ENCODE results near the gene SPINK2. TPM values are rescaled to one million over a fixed set of nuclear protein-coding genes. Genes with fewer than 3 reads are reported as not detected.

The SPINK2 gene
- total RNA-seq, 4 donors from 2014 or later, result 3.4 to 4.5 TPM; not detected in 2

- in situ Hi-C loops (cut with MboI; ENCODE audit: low sequenced_read_pairs in 4 of 4) (no loop called here), intact Hi-C loops (cut with DNase I; ENCODE audit: low total_unique reads) (no loop called here)
- no peaks in the 10 kb centered on the region for H3K4me1 ChIP-seq
- no peak overlapping the region for H3K4me3 ChIP-seq
- no peak for DNase-seq
- no peaks in the 10 kb centered on the region for H3K9me3 ChIP-seq
- no peak for TF ChIP-seq POLR2A (IDR thresholded peaks at IDR 0.05)
- TF ChIP-seq, protein P1, sequence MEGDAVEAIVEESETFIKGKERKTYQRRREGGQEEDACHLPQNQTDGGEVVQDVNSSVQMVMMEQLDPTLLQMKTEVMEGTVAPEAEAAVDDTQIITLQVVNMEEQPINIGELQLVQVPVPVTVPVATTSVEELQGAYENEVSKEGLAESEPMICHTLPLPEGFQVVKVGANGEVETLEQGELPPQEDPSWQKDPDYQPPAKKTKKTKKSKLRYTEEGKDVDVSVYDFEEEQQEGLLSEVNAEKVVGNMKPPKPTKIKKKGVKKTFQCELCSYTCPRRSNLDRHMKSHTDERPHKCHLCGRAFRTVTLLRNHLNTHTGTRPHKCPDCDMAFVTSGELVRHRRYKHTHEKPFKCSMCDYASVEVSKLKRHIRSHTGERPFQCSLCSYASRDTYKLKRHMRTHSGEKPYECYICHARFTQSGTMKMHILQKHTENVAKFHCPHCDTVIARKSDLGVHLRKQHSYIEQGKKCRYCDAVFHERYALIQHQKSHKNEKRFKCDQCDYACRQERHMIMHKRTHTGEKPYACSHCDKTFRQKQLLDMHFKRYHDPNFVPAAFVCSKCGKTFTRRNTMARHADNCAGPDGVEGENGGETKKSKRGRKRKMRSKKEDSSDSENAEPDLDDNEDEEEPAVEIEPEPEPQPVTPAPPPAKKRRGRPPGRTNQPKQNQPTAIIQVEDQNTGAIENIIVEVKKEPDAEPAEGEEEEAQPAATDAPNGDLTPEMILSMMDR (IDR thresholded peaks at IDR 0.05 in 4 of 5, conservative IDR thresholded peaks at IDR 0.05 in 1 of 5), result no peak
- no peaks in the 10 kb centered on the region for H3K27me3 ChIP-seq
- ATAC-seq, result no peak
- no peaks in the 10 kb centered on the region for H3K36me3 ChIP-seq
- no peak overlapping the region for H3K27ac ChIP-seq
Observed at GRCh38 chr4:56772134-56772533, 49.4 kb downstream of the SPINK2 start.

- ATAC-seq (no peak), DNase-seq (no peak)
- TF ChIP-seq, protein P1 (IDR thresholded peaks at IDR 0.05 in 4 of 5, conservative IDR thresholded peaks at IDR 0.05 in 1 of 5), result no peak
- no peak for TF ChIP-seq POLR2A (IDR thresholded peaks at IDR 0.05)
- H3K9me3 ChIP-seq, result no peaks in the 10 kb centered on the region
- intact Hi-C loops (cut with DNase I; ENCODE audit: low total_unique reads) (no loop called here), in situ Hi-C loops (cut with MboI; ENCODE audit: low sequenced_read_pairs in 4 of 4) (no loop called here)
- no peaks in the 10 kb centered on the region for H3K36me3 ChIP-seq
- no peaks in the 10 kb centered on the region for H3K27me3 ChIP-seq
- no peak overlapping the region for H3K4me3 ChIP-seq
- no peaks in the 10 kb centered on the region for H3K4me1 ChIP-seq
- H3K27ac ChIP-seq, result no peak overlapping the region
Observed at GRCh38 chr4:56768763-56769162, 52.7 kb downstream of the SPINK2 start.

GRCh38 chr4:56768316-56768715 is 53.2 kb downstream of the SPINK2 start:
- no peaks in the 10 kb centered on the region for H3K27me3 ChIP-seq
- no peak overlapping the region for H3K4me3 ChIP-seq
- intact Hi-C loops (cut with DNase I; ENCODE audit: low total_unique reads) (no loop called here), in situ Hi-C loops (cut with MboI; ENCODE audit: low sequenced_read_pairs in 4 of 4) (no loop called here)
- no peaks in the 10 kb centered on the region for H3K9me3 ChIP-seq
- ATAC-seq (no peak), DNase-seq (no peak)
- H3K36me3 ChIP-seq, result no peaks in the 10 kb centered on the region
- TF ChIP-seq, protein P1 (IDR thresholded peaks at IDR 0.05 in 4 of 5, conservative IDR thresholded peaks at IDR 0.05 in 1 of 5), result no peak
- no peak for TF ChIP-seq POLR2A (IDR thresholded peaks at IDR 0.05)
- H3K27ac ChIP-seq, result no peak overlapping the region
- no peaks in the 10 kb centered on the region for H3K4me1 ChIP-seq

- no peaks in the 10 kb centered on the region for H3K9me3 ChIP-seq
- TF ChIP-seq, protein P1 (IDR thresholded peaks at IDR 0.05 in 4 of 5, conservative IDR thresholded peaks at IDR 0.05 in 1 of 5), result no peak
- no peak for TF ChIP-seq POLR2A (IDR thresholded peaks at IDR 0.05)
- H3K36me3 ChIP-seq, result no peaks in the 10 kb centered on the region
- DNase-seq, result no peak
- no peak overlapping the region for H3K4me3 ChIP-seq
- no peak overlapping the region for H3K27ac ChIP-seq
- H3K4me1 ChIP-seq, result no peaks in the 10 kb centered on the region
- ATAC-seq, result no peak
- intact Hi-C loops (cut with DNase I; ENCODE audit: low total_unique reads), result no loop called here
- in situ Hi-C loops (cut with MboI; ENCODE audit: low sequenced_read_pairs in 4 of 4), result no loop called here
- H3K27me3 ChIP-seq, result no peaks in the 10 kb centered on the region
Observed at GRCh38 chr4:56767567-56767966, 53.9 kb downstream of the SPINK2 start.

DNA sequence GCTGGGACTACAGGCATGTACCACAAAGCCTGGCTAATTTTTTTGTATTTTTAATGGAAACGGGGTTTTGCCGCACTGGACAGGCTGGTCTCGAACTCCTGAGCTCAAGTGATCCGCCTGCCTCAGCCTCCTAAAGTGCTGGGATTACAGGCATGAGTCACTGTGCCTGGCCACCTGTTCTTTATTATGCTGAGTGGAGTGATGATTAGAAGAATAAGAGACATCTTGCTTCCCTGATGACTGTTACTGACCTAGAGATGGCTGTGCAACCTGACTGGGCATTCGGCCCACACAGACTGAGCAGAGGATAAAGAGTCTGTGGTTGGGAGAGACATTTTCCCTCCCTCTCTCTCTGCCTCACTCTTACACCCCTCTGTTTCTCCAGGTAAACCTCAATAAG is 56.7 kb downstream of the SPINK2 start:
- Histone ChIP-seq H3K4me1 (no peaks in the 10 kb centered on the region), H3K27me3 (no peaks in the 10 kb centered on the region), H3K27ac (no peak overlapping the region), H3K36me3 (no peaks in the 10 kb centered on the region), H3K4me3 (no peak overlapping the region), H3K9me3 (no peaks in the 10 kb centered on the region)
- intact Hi-C loops (cut with DNase I; ENCODE audit: low total_unique reads) (no loop called here), in situ Hi-C loops (cut with MboI; ENCODE audit: low sequenced_read_pairs in 4 of 4) (no loop called here)
- DNase-seq, result no peak
- TF ChIP-seq, protein P1 (IDR thresholded peaks at IDR 0.05 in 4 of 5, conservative IDR thresholded peaks at IDR 0.05 in 1 of 5), result no peak
- no peak for TF ChIP-seq POLR2A (IDR thresholded peaks at IDR 0.05)
- ATAC-seq, result no peak

Measured in gastrocnemius medialis (tissue), 4 donors.